ENCODE measurements around the gene ACE2.

DNA sequence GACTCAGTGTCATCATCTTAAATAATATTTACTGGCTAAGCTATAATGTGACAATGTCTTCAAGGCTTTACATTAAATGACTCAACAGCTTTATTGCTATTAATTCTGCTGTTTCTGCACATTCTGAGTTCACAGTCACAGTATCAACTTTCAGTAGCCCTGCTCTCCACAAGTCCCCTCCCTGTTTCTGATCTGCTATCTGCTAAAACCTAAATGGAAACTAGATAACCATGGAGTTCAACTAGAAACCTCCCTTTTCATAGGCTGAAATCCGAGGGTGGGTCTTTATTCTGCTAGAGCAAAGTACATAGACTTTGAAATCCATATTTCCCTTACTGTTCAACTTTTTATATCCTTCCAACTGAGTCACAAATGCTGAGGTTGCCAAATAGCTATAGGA lies 5.4 kb upstream of the ACE2 start:
- TF ChIP-seq CTCF (IDR thresholded peaks at IDR 0.05) (no peak), POLR2AphosphoS5 (IDR thresholded peaks at IDR 0.05) (no peak), POLR2A (IDR thresholded peaks at IDR 0.05) (no peak), EP300 (IDR thresholded peaks at IDR 0.05) (no peak)

Data from gastroesophageal sphincter (tissue), 3 donors.